Smooth muscle cell (in vitro differentiated cells): ENCODE results near the gene ADIG. TPM values are rescaled to one million over a fixed set of nuclear protein-coding genes. Genes with fewer than 3 reads are reported as not detected.

Experiments used
- DNase-seq: peaks from one replicate; lab custom pipeline; 2025; ENCODE audit not compliant: unreplicated experiment; lab: John Stamatoyannopoulos, UW
- H2AFZ ChIP-seq: fragments of 200-600 bp; sonication (generic); 2 replicates; pipeline ENCODE4 v1.6.0; 2016; ENCODE audit warnings: antibody characterized with exemption, low read depth, mild to moderate bottlenecking
- H3F3A ChIP-seq: fragments of 200-600 bp; sonication (generic); 2 replicates; pipeline ENCODE4 v1.6.0; 2017; ENCODE audit warnings: antibody characterized with exemption, low read depth
- H3K27ac ChIP-seq: fragments of 200-600 bp; sonication (generic); 2 replicates; pipeline ENCODE4 v1.5.1; 2016; ENCODE audit warnings: low read depth, mild to moderate bottlenecking
- H3K27me3 ChIP-seq: fragments of 200-600 bp; sonication (generic); 2 replicates; pipeline ENCODE4 v1.6.1; 2016; ENCODE audit warnings: low read depth, mild to moderate bottlenecking
- H3K36me3 ChIP-seq: fragments of 200-600 bp; sonication (generic); 2 replicates; pipeline ENCODE4 v1.5.1; 2016; ENCODE audit warnings: low read depth
- H3K4me1 ChIP-seq: fragments of 200-600 bp; sonication (generic); 2 replicates; pipeline ENCODE4 v1.5.1; 2016; ENCODE audit warnings: low read depth
- H3K4me2 ChIP-seq: fragments of 200-600 bp; sonication (generic); 2 replicates; pipeline ENCODE4 v1.6.0; 2016; ENCODE audit warnings: mild to moderate bottlenecking
- H3K4me3 ChIP-seq: fragments of 200-600 bp; sonication (generic); 2 replicates; pipeline ENCODE4 v1.5.1; 2016; ENCODE audit warnings: mild to moderate bottlenecking
- H3K79me2 ChIP-seq: fragments of 200-600 bp; sonication (generic); 2 replicates; pipeline ENCODE4 v1.6.0; 2016; ENCODE audit warnings: low read depth, mild to moderate bottlenecking
- H3K9ac ChIP-seq: fragments of 200-600 bp; sonication (generic); 2 replicates; pipeline ENCODE4 v1.6.0; 2016; ENCODE audit warnings: low read depth
- H3K9me3 ChIP-seq: fragments of 200-600 bp; sonication (generic); replicated peaks from 2 replicates; pipeline ENCODE4 v1.5.1; 2016; ENCODE audit warnings: low read depth
- H4K20me1 ChIP-seq: fragments of 200-600 bp; sonication (generic); 2 replicates; pipeline ENCODE4 v1.6.0; 2016; ENCODE audit warnings: low read depth
- WGBS: methylation state at CpG from one replicate; pipeline ENCODE4 v1.1.7; 2016; ENCODE audit warnings: low lambda C conversion rate; 5-methylcytosine and 5-hydroxymethylcytosine counted together
- polyA plus RNA-seq: library from polyadenylated mRNA; unstranded; fragments of >200 nt; fragmentation: Nextera tagmentation; extraction: Ambion mirVana; gene quantifications from 2 replicates; pipeline ENCODE4 v1.2.1, GENCODE V29; 2016
- total RNA-seq: library from RNA; depleted of rRNA; stranded (reverse); fragments of >200 nt; gene quantifications from 2 replicates; pipeline ENCODE4 v1.2.3, GENCODE V29; 2014
- TF ChIP-seq, protein P1 (sequence below): fragments of 200-600 bp; sonication (generic); IDR thresholded peaks from 2 replicates; pipeline ENCODE4 v1.5.1; 2017; ENCODE audit warnings: borderline replicate concordance, mild to moderate bottlenecking, antibody characterized with exemption; ENCODE audit not compliant: insufficient read depth, poor library complexity, severe bottlenecking

Gene ADIG
- total and polyA plus RNA-seq, 2 experiments from 2014 or later = not detected

- Histone ChIP-seq H3K4me1 (no peaks in the 10 kb centered on the region), H4K20me1 (peaks cover 4% of the 10 kb centered on the region), H3K9me3 (no peaks in the 10 kb centered on the region), H3K9ac (no peak overlapping the region), H3K79me2 (no peaks in the 10 kb centered on the region), H3K27ac (no peak overlapping the region), H3K27me3 (no peaks in the 10 kb centered on the region), H3K4me3 (no peak overlapping the region), H3K36me3 (peaks cover 52% of the 10 kb centered on the region), H3K4me2 (no peak overlapping the region), H3F3A (no peaks in the 10 kb centered on the region), H2AFZ (no peak overlapping the region)
- 96% methylated on average over 3 of the region's 3 CpGs for WGBS
- TF ChIP-seq, protein P1, sequence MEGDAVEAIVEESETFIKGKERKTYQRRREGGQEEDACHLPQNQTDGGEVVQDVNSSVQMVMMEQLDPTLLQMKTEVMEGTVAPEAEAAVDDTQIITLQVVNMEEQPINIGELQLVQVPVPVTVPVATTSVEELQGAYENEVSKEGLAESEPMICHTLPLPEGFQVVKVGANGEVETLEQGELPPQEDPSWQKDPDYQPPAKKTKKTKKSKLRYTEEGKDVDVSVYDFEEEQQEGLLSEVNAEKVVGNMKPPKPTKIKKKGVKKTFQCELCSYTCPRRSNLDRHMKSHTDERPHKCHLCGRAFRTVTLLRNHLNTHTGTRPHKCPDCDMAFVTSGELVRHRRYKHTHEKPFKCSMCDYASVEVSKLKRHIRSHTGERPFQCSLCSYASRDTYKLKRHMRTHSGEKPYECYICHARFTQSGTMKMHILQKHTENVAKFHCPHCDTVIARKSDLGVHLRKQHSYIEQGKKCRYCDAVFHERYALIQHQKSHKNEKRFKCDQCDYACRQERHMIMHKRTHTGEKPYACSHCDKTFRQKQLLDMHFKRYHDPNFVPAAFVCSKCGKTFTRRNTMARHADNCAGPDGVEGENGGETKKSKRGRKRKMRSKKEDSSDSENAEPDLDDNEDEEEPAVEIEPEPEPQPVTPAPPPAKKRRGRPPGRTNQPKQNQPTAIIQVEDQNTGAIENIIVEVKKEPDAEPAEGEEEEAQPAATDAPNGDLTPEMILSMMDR = no peak
- DNase-seq = no peak
These were observed 33.5 kb upstream of the ADIG start for GRCh38 chr20:38547288-38548085.

DNA sequence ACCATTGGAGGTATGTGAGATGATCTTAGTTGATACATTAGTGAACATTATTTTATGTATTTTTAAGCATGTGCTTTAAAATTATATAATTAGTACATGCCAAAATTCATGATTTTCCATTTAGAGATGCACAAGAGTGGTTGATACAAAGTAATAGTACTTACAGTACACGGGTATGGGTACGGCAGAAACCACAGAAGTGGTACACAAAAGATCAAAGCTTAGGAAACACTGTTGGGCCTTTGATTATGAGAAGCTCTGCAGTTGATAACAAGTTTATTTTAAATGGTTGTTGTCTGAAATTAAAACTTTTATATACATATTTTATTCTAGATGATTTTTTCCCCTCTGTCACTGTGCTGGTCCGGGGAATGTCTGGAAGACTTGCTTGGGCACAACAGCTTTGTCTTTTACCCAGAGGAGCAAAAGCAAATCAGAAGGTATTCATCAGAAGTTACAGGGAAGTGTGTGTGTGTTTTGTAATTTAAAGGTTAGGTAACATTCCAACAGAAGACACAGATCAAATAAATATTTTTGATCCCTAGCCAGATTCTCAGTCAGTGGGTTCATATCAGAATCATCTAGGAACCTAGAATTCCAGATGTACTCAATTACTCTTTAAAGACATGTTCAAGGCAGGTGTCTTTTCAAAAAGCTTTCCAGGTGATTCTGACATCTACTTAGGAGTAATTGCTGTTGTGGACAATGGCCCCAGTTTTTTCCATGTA is 32.5 kb upstream of the ADIG start:
- no peak for DNase-seq
- Histone ChIP-seq H4K20me1 (no peaks in the 10 kb centered on the region), H3K79me2 (no peaks in the 10 kb centered on the region), H2AFZ (no peak overlapping the region), H3K4me2 (no peak overlapping the region), H3K36me3 (peaks cover 56% of the 10 kb centered on the region), H3K4me3 (no peak overlapping the region), H3K9me3 (no peaks in the 10 kb centered on the region), H3K27me3 (no peaks in the 10 kb centered on the region), H3K4me1 (no peaks in the 10 kb centered on the region), H3K9ac (no peak overlapping the region), H3K27ac (no peak overlapping the region), H3F3A (no peaks in the 10 kb centered on the region)
- TF ChIP-seq, protein P1 = no peak
- 97% methylated on average over 3 of the region's 3 CpGs for WGBS

GRCh38 chr20:38550274-38550673 is 30.7 kb upstream of the ADIG start:
- H3K36me3 ChIP-seq = peaks cover 61% of the 10 kb centered on the region
- WGBS = 89% methylated on average over 1 of the region's 1 CpG

More at GRCh38 chr20:38550274-38550673, 30.7 kb upstream of the ADIG start:
- Histone ChIP-seq H3K9ac (no peak overlapping the region), H4K20me1 (peaks cover 3% of the 10 kb centered on the region), H3K4me2 (no peak overlapping the region), H3K4me1 (no peaks in the 10 kb centered on the region), H3K27me3 (no peaks in the 10 kb centered on the region), H3K9me3 (no peaks in the 10 kb centered on the region), H2AFZ (no peak overlapping the region), H3K79me2 (no peaks in the 10 kb centered on the region), H3K4me3 (no peak overlapping the region), H3K27ac (no peak overlapping the region), H3F3A (no peaks in the 10 kb centered on the region)
- TF ChIP-seq, protein P1 = no peak
- no peak for DNase-seq
